PC-9 (cell line): ENCODE results near the gene VEPH1.

Source experiments
- CTCF ChIP-seq: fragments of 200-600 bp; sonication (generic); conservative IDR thresholded peaks from 2 replicates; pipeline ENCODE4 v1.6.1; 2017; ENCODE audit warnings: mixed run types, antibody characterized with exemption, mild to moderate bottlenecking, moderate library complexity
- EZH2 ChIP-seq: fragments of 200-600 bp; sonication (generic); IDR thresholded peaks from 2 replicates; pipeline ENCODE4 v1.8.0; 2017; ENCODE audit warnings: antibody characterized with exemption, low read depth

GRCh38 chr3:157249606-157250005 is 253.6 kb downstream of the VEPH1 start:
- no peak for TF ChIP-seq CTCF
- TF ChIP-seq EZH2 = no peak
